H9 (cell line): ENCODE data around the gene RYR1. TPM values are rescaled to one million over a fixed set of nuclear protein-coding genes. Genes with fewer than 3 reads are reported as not detected.

Experiments
- DNase-seq: peaks from one replicate; pipeline ENCODE4 v3.0.0-alpha.2; 2017
- H2AFZ ChIP-seq: one replicate; pipeline ENCODE4 v1.6.1; 2013; ENCODE audit warnings: mild to moderate bottlenecking, low read length, control low read depth, moderate library complexity
- H2AK5ac ChIP-seq: 2 replicates; pipeline ENCODE4 v1.6.1; 2013; ENCODE audit warnings: low read length, control low read depth, mixed read lengths; ENCODE audit not compliant: insufficient read length
- H2BK120ac ChIP-seq: one replicate; pipeline ENCODE4 v1.6.1; 2013; ENCODE audit warnings: low read depth, mild to moderate bottlenecking, low read length, control low read depth, inconsistent platforms; ENCODE audit not compliant: poor library complexity, severe bottlenecking
- H2BK12ac ChIP-seq: 2 replicates; pipeline ENCODE4 v1.6.1; 2013; ENCODE audit warnings: low read length, control low read depth, mixed read lengths, low read depth; ENCODE audit not compliant: insufficient read length
- H2BK15ac ChIP-seq: 2 replicates; pipeline ENCODE4 v1.6.1; 2013; ENCODE audit warnings: low read depth, low read length, control low read depth
- H2BK20ac ChIP-seq: one replicate; pipeline ENCODE4 v1.6.1; 2013; ENCODE audit warnings: low read depth, mild to moderate bottlenecking, low read length, control low read depth, inconsistent platforms; ENCODE audit not compliant: poor library complexity, severe bottlenecking
- H2BK5ac ChIP-seq: 2 replicates; pipeline ENCODE4 v1.6.1; 2013; ENCODE audit warnings: low read length, control low read depth, mixed read lengths; ENCODE audit not compliant: insufficient read length
- H3K14ac ChIP-seq: 2 replicates; pipeline ENCODE4 v1.6.1; 2013; ENCODE audit warnings: low read length, control low read depth; ENCODE audit not compliant: insufficient read depth
- H3K18ac ChIP-seq: 2 replicates; pipeline ENCODE4 v1.6.1; 2013; ENCODE audit warnings: low read depth, mild to moderate bottlenecking, mixed read lengths, low read length, control low read depth; ENCODE audit not compliant: insufficient read length
- H3K23ac ChIP-seq: 2 replicates; pipeline ENCODE4 v1.6.1; 2013; ENCODE audit warnings: low read length, control low read depth, mixed read lengths, low read depth; ENCODE audit not compliant: insufficient read length
- H3K23me2 ChIP-seq: 2 replicates; pipeline ENCODE4 v1.6.1; 2013; ENCODE audit warnings: low read depth, mild to moderate bottlenecking, mixed read lengths, low read length, control low read depth; ENCODE audit not compliant: insufficient read length, poor library complexity, severe bottlenecking
- H3K27ac ChIP-seq: 2 replicates; pipeline ENCODE4 v1.5.1; 2013; ENCODE audit warnings: low read length, control low read depth, mixed read lengths, low read depth; ENCODE audit not compliant: insufficient read length
- H3K27me3 ChIP-seq: 2 replicates; pipeline ENCODE4 v1.6.1; 2013; ENCODE audit warnings: low read length, control low read depth, inconsistent platforms; ENCODE audit not compliant: insufficient read depth
- H3K4ac ChIP-seq: 2 replicates; pipeline ENCODE4 v1.6.1; 2013; ENCODE audit warnings: low read depth, mild to moderate bottlenecking, control low read depth, inconsistent platforms, low read length, moderate library complexity
- H3K4me1 ChIP-seq: 2 replicates; pipeline ENCODE4 v1.6.1; 2013; ENCODE audit warnings: low read length, control low read depth, inconsistent platforms; ENCODE audit not compliant: insufficient read depth
- H3K4me2 ChIP-seq: 2 replicates; pipeline ENCODE4 v1.6.1; 2013; ENCODE audit warnings: low read length, control low read depth, mixed read lengths; ENCODE audit not compliant: insufficient read length, insufficient read depth
- H3K56ac ChIP-seq: 2 replicates; pipeline ENCODE4 v1.6.1; 2013; ENCODE audit warnings: low read depth, mild to moderate bottlenecking, mixed read lengths, low read length, control low read depth; ENCODE audit not compliant: insufficient read length
- H3K79me1 ChIP-seq: 2 replicates; pipeline ENCODE4 v1.6.1; 2013; ENCODE audit warnings: low read depth, mild to moderate bottlenecking, moderate library complexity, low read length, control low read depth, inconsistent platforms; ENCODE audit not compliant: insufficient read depth, poor library complexity, severe bottlenecking
- H3K79me2 ChIP-seq: 2 replicates; pipeline ENCODE4 v1.6.1; 2013; ENCODE audit warnings: low read length, control low read depth, inconsistent platforms; ENCODE audit not compliant: insufficient read depth
- H3K9ac ChIP-seq: 2 replicates; pipeline ENCODE4 v1.6.1; 2013; ENCODE audit warnings: low read length, control low read depth, mixed read lengths; ENCODE audit not compliant: insufficient read length; ENCODE audit errors: extremely low read depth
- H3K9me3 ChIP-seq: one replicate; pipeline ENCODE4 v1.6.1; 2013; ENCODE audit warnings: low read depth, low read length, inconsistent platforms; ENCODE audit not compliant: control insufficient read depth
- H3T11ph ChIP-seq: one replicate; pipeline ENCODE4 v1.6.1; 2013; ENCODE audit warnings: mild to moderate bottlenecking, low read length, control low read depth, inconsistent platforms
- H4K20me1 ChIP-seq: one replicate; pipeline ENCODE4 v1.6.1; 2013; ENCODE audit not compliant: control insufficient read depth, insufficient read length, insufficient read depth
- H4K5ac ChIP-seq: 2 replicates; pipeline ENCODE4 v1.6.1; 2013; ENCODE audit warnings: low read depth, mild to moderate bottlenecking, mixed read lengths, low read length, control low read depth; ENCODE audit not compliant: insufficient read length
- H4K8ac ChIP-seq: replicated peaks from 2 replicates; pipeline ENCODE4 v1.6.1; 2013; ENCODE audit warnings: low read length, control low read depth, mixed read lengths, low read depth; ENCODE audit not compliant: insufficient read length
- H4K91ac ChIP-seq: 2 replicates; pipeline ENCODE4 v1.6.1; 2013; ENCODE audit warnings: low read depth, mild to moderate bottlenecking, moderate library complexity, mixed read lengths, low read length, control low read depth; ENCODE audit not compliant: insufficient read length
- H3K27ac Mint-ChIP-seq, 3 experiments: 2 replicates in 2 of 3; 3 replicates in 1 of 3; pipeline ENCODE4 v1.8.0; 2020 to 2021; ENCODE audit warnings: mixed read lengths in 3 of 3, mild to moderate bottlenecking in 1 of 3, moderate library complexity in 1 of 3
- H3K27me3 Mint-ChIP-seq: 2 replicates; pipeline ENCODE4 v1.8.0; 2021; ENCODE audit warnings: low read depth, mild to moderate bottlenecking, moderate library complexity, mixed read lengths
- H3K36me3 Mint-ChIP-seq, 3 experiments: 2 replicates in 2 of 3; 3 replicates in 1 of 3; pipeline ENCODE4 v1.8.0; 2020 to 2021; ENCODE audit warnings: low read depth in 3 of 3, mixed read lengths in 3 of 3; ENCODE audit not compliant: insufficient read depth in 1 of 3
- H3K4me1 Mint-ChIP-seq, 2 experiments: 2 replicates each; pipeline ENCODE4 v1.8.0; 2020; ENCODE audit warnings: mixed read lengths in 2 of 2
- H3K4me3 Mint-ChIP-seq, 2 experiments: 2 replicates in 1 of 2; 3 replicates in 1 of 2; pipeline ENCODE4 v1.8.0; 2020 to 2021; ENCODE audit warnings: mild to moderate bottlenecking in 2 of 2, mixed read lengths in 2 of 2, moderate library complexity in 1 of 2
- H3K9me3 Mint-ChIP-seq, 2 experiments: 2 replicates in 1 of 2; 3 replicates in 1 of 2; pipeline ENCODE4 v1.8.0; 2020; ENCODE audit warnings: mild to moderate bottlenecking in 2 of 2, mixed read lengths in 2 of 2, moderate library complexity in 1 of 2
- CTCF ChIP-seq: fragments of 200-600 bp; sonication (generic); conservative IDR thresholded peaks from 3 replicates; pipeline ENCODE4 v1.8.0; 2021; ENCODE audit warnings: antibody characterized with exemption, mild to moderate bottlenecking
- WGBS: extraction: QIAGEN DNeasy Blood & Tissue Kit; methylation state at CpG from one replicate; pipeline ENCODE4 v1.1.7; 2013; ENCODE audit warnings: missing lambda C conversion rate, low lambda C conversion rate, mixed read lengths; ENCODE audit not compliant: insufficient read length; ENCODE audit errors: extremely low coverage; 5-methylcytosine and 5-hydroxymethylcytosine counted together
- total RNA-seq: library from RNA; stranded (reverse); gene quantifications from 2 replicates; pipeline ENCODE4 v1.2.1, GENCODE V29; 2021

The RYR1 gene
- total RNA-seq, 1 experiment from 2014 or later = 8.9 TPM

- H3K14ac ChIP-seq = no peak overlapping the region; the same call in 1 of the 2 replicates
- no peak overlapping the region for H3T11ph ChIP-seq
- no peaks in the 10 kb centered on the region for H3K79me2 ChIP-seq
- H2BK5ac ChIP-seq = no peak overlapping the region
- H2BK120ac ChIP-seq = no peak overlapping the region
- no CpG with 5 or more reads among the region's 14 CpGs for WGBS
- no peak for DNase-seq
- no peak overlapping the region for H2BK20ac ChIP-seq
- Mint-ChIP-seq H3K4me1 (peaks cover 14 to 27% of the 10 kb centered on the region in 2 experiments), H3K36me3 (no peaks in the 10 kb centered on the region), H3K27ac (peak overlapping the region in 1 of 3 experiments; percentile 43; a peak in 3 of 7 replicates), H3K27me3 (no peaks in the 10 kb centered on the region), H3K9me3 (no peaks in the 10 kb centered on the region), H3K4me3 (no peak overlapping the region)
- H3K18ac ChIP-seq = no peak overlapping the region
- H3K27me3 ChIP-seq = no peaks in the 10 kb centered on the region
- no peak overlapping the region for H2AFZ ChIP-seq
- no peak overlapping the region for H3K4ac ChIP-seq
- no peak overlapping the region for H4K91ac ChIP-seq
- no peak overlapping the region for H3K56ac ChIP-seq
- H3K9ac ChIP-seq = no peak overlapping the region
- H3K23ac ChIP-seq = no peak overlapping the region
- no peaks in the 10 kb centered on the region; the same call in 1 of the 2 replicates for H3K4me1 ChIP-seq
- H4K8ac ChIP-seq = no peak overlapping the region
- TF ChIP-seq CTCF = no peak
- no peak overlapping the region for H4K5ac ChIP-seq
- no peaks in the 10 kb centered on the region for H4K20me1 ChIP-seq
- H3K4me2 ChIP-seq = no peak overlapping the region
- H2AK5ac ChIP-seq = no peak overlapping the region
- no peak overlapping the region for H2BK15ac ChIP-seq
- H3K79me1 ChIP-seq = no peaks in the 10 kb centered on the region
- H2BK12ac ChIP-seq = no peak overlapping the region
- H3K27ac ChIP-seq = no peak overlapping the region
- H3K23me2 ChIP-seq = peaks cover 6% of the 10 kb centered on the region
- no peaks in the 10 kb centered on the region for H3K9me3 ChIP-seq
Measured at GRCh38 chr19:38429055-38429810, 4.3 kb upstream of the RYR1 start.
